ENCODE measurements around the gene TTC34.

GRCh38 chr1:2629627-2630497 lies 171.6 kb downstream of the TTC34 start:
- no peak for TF ChIP-seq CTCF (IDR thresholded peaks at IDR 0.05; ENCODE audit: low read length)
- TF ChIP-seq EZH2 (IDR thresholded peaks at IDR 0.05; ENCODE audit: borderline replicate concordance, low read length) = no peak
